ENCODE measurements around the gene CYP2D6. TPM values are rescaled to one million over a fixed set of nuclear protein-coding genes. Genes with fewer than 3 reads are reported as not detected.

The CYP2D6 gene
- total and polyA plus RNA-seq, 2 of the 8 experiments (the other 6 are each of a cell fraction or from before 2014, with no cell fraction given), result 0.93 to 1.7 TPM

DNA sequence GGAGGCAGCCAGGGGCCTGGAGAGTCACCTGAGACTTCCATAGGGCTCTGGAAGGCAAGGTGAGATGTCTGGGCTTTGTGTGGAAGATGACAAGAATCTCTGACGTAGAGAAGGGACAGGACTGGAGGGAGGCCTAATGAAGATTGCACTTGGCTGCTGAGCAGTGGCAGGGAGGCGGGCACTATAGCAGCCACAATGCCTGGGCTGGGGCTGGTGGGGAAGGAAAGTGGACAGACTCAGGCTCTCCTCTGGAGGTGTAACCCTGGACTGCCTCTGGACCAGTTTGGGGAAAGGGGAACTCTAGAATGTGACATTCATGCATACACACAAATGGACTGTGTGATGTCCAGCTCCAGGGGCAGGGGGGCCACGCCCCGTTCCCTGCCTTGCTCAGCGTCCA, 34.3 kb upstream of the CYP2D6 start (continued):
- TF ChIP-seq TEAD4 (IDR thresholded peaks at IDR 0.05; ENCODE audit: low read depth, low read length) (no peak), RXRA (IDR thresholded peaks at IDR 0.05; ENCODE audit: insufficient read depth, low read depth, low read length) (no peak), CBX5 (IDR thresholded peaks at IDR 0.05; ENCODE audit: low read depth, low read length) (no peak), PHF8 (conservative IDR thresholded peaks at IDR 0.05; ENCODE audit: low read depth, low read length) (no peak)

Data from H1 (cell line).